ENCODE measurements around the gene SKP1.

SKP1 gene

GRCh38 chr5:134100283-134101091 is 76.3 kb downstream of the SKP1 start:
- in situ Hi-C loops (cut with MboI; ENCODE audit: low pct_unique_long_range_greater_than_20kb, low sequenced_read_pairs) = no loop called here
- no peak for DNase-seq

GRCh38 chr5:134099939-134100282 is 76.8 kb downstream of the SKP1 start:
- DNase-seq = no peak
- in situ Hi-C loops (cut with MboI; ENCODE audit: low pct_unique_long_range_greater_than_20kb, low sequenced_read_pairs) = no loop called here

GRCh38 chr5:134099288-134099872 is 77.4 kb downstream of the SKP1 start:
- in situ Hi-C loops (cut with MboI; ENCODE audit: low pct_unique_long_range_greater_than_20kb, low sequenced_read_pairs) = no loop called here
- no peak for DNase-seq
